B cell (primary cell): Measurements from ENCODE around the gene C13orf42. TPM values are rescaled to one million over a fixed set of nuclear protein-coding genes. Genes with fewer than 3 reads are reported as not detected.

Source experiments
- ATAC-seq: fragments of 200-7000 bp; cut with Tn5 transposase; one replicate; pipeline ENCODE4 v1.10.0; 2021; ENCODE audit warnings: low read depth, mild to moderate bottlenecking, moderate number of reproducible peaks, moderate library complexity
- CTCF ChIA-PET: fragments of 350-600 bp; sonication (Branson Sonifier 250); formaldehyde crosslinking; loops from one replicate; lab custom pipeline; 2021; ENCODE audit warnings: antibody characterized with exemption, inconsistent platforms; lab: Charles Lee
- POLR2A ChIA-PET: fragments of 350-600 bp; sonication (Branson Sonifier 250); formaldehyde crosslinking; loops from one replicate; lab custom pipeline; 2021; ENCODE audit warnings: antibody characterized with exemption; lab: Charles Lee
- DNase-seq: peaks from one replicate; pipeline ENCODE4 v3.0.0; 2013
- H2AFZ ChIP-seq: 2 replicates; pipeline ENCODE4 v1.6.1; 2012; ENCODE audit warnings: mild to moderate bottlenecking, low read depth, low read length; ENCODE audit not compliant: insufficient read depth, poor library complexity, severe bottlenecking
- H3K27ac ChIP-seq, 2 donors: 1 replicate in 1 of 2; 2 replicates in 1 of 2; pipeline ENCODE4 v1.5.1; 2012 to 2013; ENCODE audit warnings: low read length in 2 of 2, mild to moderate bottlenecking in 2 of 2, moderate library complexity in 1 of 2
- H3K27me3 ChIP-seq, 4 experiments: fragments of 200-600 bp in 1 of 4; sonication (generic) in 1 of 4; replicated peaks in 1 of 4; 1 replicate in 2 of 4; 2 replicates in 2 of 4; pipeline versions ENCODE4 v1.6.1 to v1.7.0; 2013 to 2016; ENCODE audit warnings: low read length in 3 of 4, mild to moderate bottlenecking in 2 of 4, mixed read lengths in 1 of 4, moderate library complexity in 1 of 4; ENCODE audit not compliant: insufficient read depth in 4 of 4, control insufficient read depth in 3 of 4; ENCODE audit errors: control extremely low read depth in 1 of 4
- H3K36me3 ChIP-seq, 2 experiments: replicated peaks in 1 of 2; 1 replicate in 1 of 2; 2 replicates in 1 of 2; pipeline versions ENCODE4 v1.6.1 to v1.7.1; 2013; ENCODE audit warnings: low read length in 1 of 2; ENCODE audit not compliant: insufficient read depth in 2 of 2, control insufficient read depth in 1 of 2; ENCODE audit errors: control extremely low read depth in 1 of 2, extremely low read depth in 1 of 2
- H3K4me1 ChIP-seq, 2 donors: fragments of 200-600 bp in 1 of 2; sonication (generic) in 1 of 2; 1 replicate in 1 of 2; 2 replicates in 1 of 2; pipeline versions ENCODE4 v1.5.1 to v1.6.1; 2013 to 2017; ENCODE audit warnings: low read length in 2 of 2; ENCODE audit not compliant: control insufficient read depth in 2 of 2, insufficient read depth in 2 of 2
- H3K4me2 ChIP-seq: replicated peaks from 2 replicates; pipeline ENCODE3; 2012; ENCODE audit warnings: mild to moderate bottlenecking, low read depth, low read length; ENCODE audit not compliant: poor library complexity, severe bottlenecking
- H3K4me3 ChIP-seq, 5 experiments: fragments of 200-600 bp in 1 of 5; sonication (generic) in 1 of 5; 1 replicate in 3 of 5; 2 replicates in 2 of 5; pipeline versions ENCODE4 v1.5.1 to v1.7.0; 2011 to 2016; ENCODE audit warnings: low read length in 4 of 5, mild to moderate bottlenecking in 4 of 5, low read depth in 2 of 5, control low read depth in 1 of 5, moderate library complexity in 1 of 5; ENCODE audit not compliant: insufficient read depth in 1 of 5; ENCODE audit errors: control extremely low read depth in 1 of 5, extremely low read depth in 1 of 5
- H3K79me2 ChIP-seq: fragments of 200-600 bp; sonication (generic); one replicate; pipeline ENCODE4 v1.6.0; 2016; ENCODE audit warnings: low read length; ENCODE audit not compliant: control insufficient read depth, insufficient read depth
- H3K9ac ChIP-seq: fragments of 200-600 bp; sonication (generic); 2 replicates; pipeline ENCODE4 v1.6.1; 2017; ENCODE audit warnings: mild to moderate bottlenecking, low read length, moderate library complexity
- H3K9me3 ChIP-seq, 3 donors: one replicate each; pipeline versions ENCODE4 v1.6.1 to v1.7.1; 2013; ENCODE audit warnings: low read length in 2 of 3; ENCODE audit not compliant: control insufficient read depth in 2 of 3, insufficient read depth in 1 of 3; ENCODE audit errors: control extremely low read depth in 1 of 3
- H4K20me1 ChIP-seq: 2 replicates; pipeline ENCODE4 v1.6.0; 2012; ENCODE audit warnings: mild to moderate bottlenecking, low read length; ENCODE audit not compliant: insufficient read depth, control insufficient read depth, poor library complexity, severe bottlenecking
- H3K27ac Mint-ChIP-seq: one replicate; pipeline ENCODE4 v1.8.0; 2021; ENCODE audit warnings: mixed read lengths
- H3K27me3 Mint-ChIP-seq: one replicate; pipeline ENCODE4 v1.8.0; 2021; ENCODE audit warnings: mixed read lengths
- H3K4me1 Mint-ChIP-seq: one replicate; pipeline ENCODE4 v1.8.0; 2021; ENCODE audit warnings: mixed read lengths
- H3K4me3 Mint-ChIP-seq: one replicate; pipeline ENCODE4 v1.8.0; 2021; ENCODE audit warnings: mixed read lengths
- H3K9me3 Mint-ChIP-seq: one replicate; pipeline ENCODE4 v1.8.0; 2022; ENCODE audit warnings: mixed read lengths; ENCODE audit not compliant: insufficient read depth
- EZH2 ChIP-seq: IDR thresholded peaks from 2 replicates; pipeline ENCODE4 v1.6.1; 2012; ENCODE audit warnings: borderline replicate concordance, low read depth, mild to moderate bottlenecking, moderate library complexity, low read length; ENCODE audit not compliant: insufficient read depth, poor library complexity, severe bottlenecking
- WGBS: methylation state at CpG from one replicate; pipeline ENCODE4 v1.1.5; 2013; ENCODE audit warnings: missing lambda C conversion rate; ENCODE audit not compliant: insufficient coverage; 5-methylcytosine and 5-hydroxymethylcytosine counted together
- intact Hi-C: fragments of 100-400 bp; cut with micrococcal nuclease; formaldehyde crosslinking; loops from one replicate; pipeline ENCODE4 v1.10.0; 2022
- polyA plus RNA-seq: library from polyadenylated mRNA; depleted of rRNA; stranded (reverse); fragments of >200 nt; gene quantifications from 2 replicates; pipeline ENCODE4 v1.2.3, GENCODE V29; 2012
- total RNA-seq, 2 donors: library from RNA; stranded (reverse); fragments of 120-200 nt in 1 of 2; gene quantifications; 1 replicate in 1 of 2; 2 replicates in 1 of 2; pipeline versions ENCODE4 v1.2.3 to v1.2.4, GENCODE V29; 2013 to 2022
- TF ChIP-seq, protein P1 (sequence below): fragments of 200-600 bp; IDR thresholded peaks from one replicate; pipeline ENCODE4 v1.8.0; 2022; ENCODE audit warnings: antibody characterized with exemption, mild to moderate bottlenecking

C13orf42 gene
- total and polyA plus RNA-seq, 2 donors (not counting 1 experiment from before 2014, with no cell fraction given), result not detected

DNA sequence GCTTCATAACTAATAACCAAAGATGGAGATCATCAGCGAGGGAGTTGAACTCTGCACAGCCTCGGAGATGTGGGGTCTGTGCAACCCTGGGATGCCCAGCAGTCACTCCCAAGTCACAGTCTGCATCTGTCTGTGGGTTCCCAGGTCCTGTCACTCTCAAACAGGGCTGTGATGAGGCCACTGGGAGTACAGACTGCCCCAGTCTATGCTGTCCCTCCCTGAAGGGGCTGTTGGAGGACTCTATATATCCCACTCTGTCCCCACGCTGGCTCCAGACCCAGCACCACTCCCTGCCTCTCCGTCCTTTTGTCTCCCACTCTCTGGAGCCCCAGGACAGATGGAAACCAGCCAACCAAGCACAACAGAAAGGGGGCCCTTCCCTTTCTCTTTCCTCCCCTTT lies 26.2 kb upstream of the C13orf42 start:
- WGBS, result 77% methylated on average over 4 of the region's 4 CpGs
- no peak overlapping the region for H2AFZ ChIP-seq
- no peak overlapping the region for H3K9ac ChIP-seq
- H4K20me1 ChIP-seq, result no peaks in the 10 kb centered on the region
- ATAC-seq (no peak), DNase-seq (no peak)
- H3K9me3 Mint-ChIP-seq, result peaks cover 3% of the 10 kb centered on the region
- H3K27ac ChIP-seq, result no peak overlapping the region
- H3K27me3 Mint-ChIP-seq, result peaks cover 30% of the 10 kb centered on the region
- intact Hi-C loops, result no loop called here
- H3K9me3 ChIP-seq, result peaks cover 0 to 7% (median 1%) of the 10 kb centered on the region in 3 donors
- no peak overlapping the region for H3K4me3 ChIP-seq
- H3K4me1 ChIP-seq, result no peaks in the 10 kb centered on the region
- H3K79me2 ChIP-seq, result no peaks in the 10 kb centered on the region
- no peak overlapping the region for H3K27ac Mint-ChIP-seq
- no peaks in the 10 kb centered on the region for H3K4me1 Mint-ChIP-seq
- no peaks in the 10 kb centered on the region for H3K36me3 ChIP-seq
- no peak overlapping the region for H3K4me2 ChIP-seq
- H3K4me3 Mint-ChIP-seq, result no peak overlapping the region
- CTCF ChIA-PET, result interaction anchor here (0.8 kb wide), 1 partner anchor 12 kb away, joined by 3 read pairs; no protein-coding TSS in a partner anchor
- peaks cover 0 to 3% (median 0%) of the 10 kb centered on the region in 4 experiments for H3K27me3 ChIP-seq
- POLR2A ChIA-PET, result no interaction called here
- TF ChIP-seq, protein P1, sequence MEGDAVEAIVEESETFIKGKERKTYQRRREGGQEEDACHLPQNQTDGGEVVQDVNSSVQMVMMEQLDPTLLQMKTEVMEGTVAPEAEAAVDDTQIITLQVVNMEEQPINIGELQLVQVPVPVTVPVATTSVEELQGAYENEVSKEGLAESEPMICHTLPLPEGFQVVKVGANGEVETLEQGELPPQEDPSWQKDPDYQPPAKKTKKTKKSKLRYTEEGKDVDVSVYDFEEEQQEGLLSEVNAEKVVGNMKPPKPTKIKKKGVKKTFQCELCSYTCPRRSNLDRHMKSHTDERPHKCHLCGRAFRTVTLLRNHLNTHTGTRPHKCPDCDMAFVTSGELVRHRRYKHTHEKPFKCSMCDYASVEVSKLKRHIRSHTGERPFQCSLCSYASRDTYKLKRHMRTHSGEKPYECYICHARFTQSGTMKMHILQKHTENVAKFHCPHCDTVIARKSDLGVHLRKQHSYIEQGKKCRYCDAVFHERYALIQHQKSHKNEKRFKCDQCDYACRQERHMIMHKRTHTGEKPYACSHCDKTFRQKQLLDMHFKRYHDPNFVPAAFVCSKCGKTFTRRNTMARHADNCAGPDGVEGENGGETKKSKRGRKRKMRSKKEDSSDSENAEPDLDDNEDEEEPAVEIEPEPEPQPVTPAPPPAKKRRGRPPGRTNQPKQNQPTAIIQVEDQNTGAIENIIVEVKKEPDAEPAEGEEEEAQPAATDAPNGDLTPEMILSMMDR, result no peak

DNA sequence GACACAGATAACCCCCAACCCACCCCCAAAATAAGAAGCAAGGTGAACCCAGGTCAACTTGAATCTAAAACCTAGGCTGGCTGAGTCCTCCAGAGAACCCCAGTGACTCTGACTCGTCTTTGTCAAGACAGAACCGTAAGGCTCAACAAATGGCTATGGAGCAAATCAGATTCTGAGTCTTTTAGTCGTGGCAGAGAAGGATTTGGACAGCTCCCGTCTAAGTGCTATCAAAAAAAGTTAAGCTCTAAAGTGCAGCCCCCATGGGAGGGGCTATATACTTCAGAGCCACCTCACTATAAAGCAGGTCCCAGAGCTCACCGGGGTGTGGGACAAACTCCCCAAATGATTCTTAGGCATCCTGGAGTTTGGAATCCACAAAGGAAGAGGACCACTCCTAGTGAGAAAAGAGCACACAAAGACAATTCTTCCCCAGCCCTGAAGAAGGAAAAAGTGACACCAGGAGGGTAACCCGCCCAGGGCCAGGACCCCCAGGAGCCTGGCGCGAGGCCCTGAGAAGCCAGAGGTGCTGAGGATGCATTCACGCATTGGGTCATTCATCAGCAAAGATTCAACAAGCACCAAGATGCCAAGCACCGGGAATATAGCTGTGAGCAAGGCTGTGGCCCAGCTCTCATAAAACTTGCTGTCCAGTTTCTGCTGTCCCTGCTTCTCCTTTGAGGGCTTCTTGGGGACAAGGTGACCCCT lies 25.4 kb upstream of the C13orf42 start:
- CTCF ChIA-PET, result interaction anchor here (0.8 kb wide), 1 partner anchor 11 kb away, joined by 3 read pairs; no protein-coding TSS in a partner anchor
- H3K36me3 ChIP-seq, result no peaks in the 10 kb centered on the region
- no peaks in the 10 kb centered on the region for H3K79me2 ChIP-seq
- no peaks in the 10 kb centered on the region for H3K4me1 ChIP-seq
- H3K4me3 Mint-ChIP-seq, result no peak overlapping the region
- POLR2A ChIA-PET, result no interaction called here
- TF ChIP-seq, protein P1, result no peak
- no peak for TF ChIP-seq EZH2
- no peak overlapping the region for H3K9ac ChIP-seq
- peaks cover 30% of the 10 kb centered on the region for H3K27me3 Mint-ChIP-seq
- intact Hi-C loops, result no loop called here
- H4K20me1 ChIP-seq, result no peaks in the 10 kb centered on the region
- H3K4me3 ChIP-seq, result no peak overlapping the region
- no peak for ATAC-seq
- H3K9me3 ChIP-seq, result peaks cover 1 to 12% (median 3%) of the 10 kb centered on the region in 3 donors
- peaks cover 3% of the 10 kb centered on the region for H3K9me3 Mint-ChIP-seq
- peaks cover 0 to 3% (median 0%) of the 10 kb centered on the region in 4 experiments for H3K27me3 ChIP-seq
- H3K27ac ChIP-seq, result no peak overlapping the region
- WGBS, result 91% methylated on average over 9 of the region's 10 CpGs
- no peak overlapping the region for H3K4me2 ChIP-seq
- no peaks in the 10 kb centered on the region for H3K4me1 Mint-ChIP-seq
- no peak overlapping the region for H3K27ac Mint-ChIP-seq
- no peak for DNase-seq
- no peak overlapping the region for H2AFZ ChIP-seq
